ENCODE measurements around the gene SASH1.

GRCh38 chr6:148472171-148473105 is 129.8 kb downstream of the SASH1 start:
- no peak for TF ChIP-seq CTCF (IDR thresholded peaks at IDR 0.05; ENCODE audit: low read length)
- no peak for TF ChIP-seq EZH2 (IDR thresholded peaks at IDR 0.05; ENCODE audit: borderline replicate concordance, low read length)
